Neural cell (in vitro differentiated cells): ENCODE data around the gene FGF2.

Experiments used
- EP300 ChIP-seq: fragments of 450-650 bp; conservative IDR thresholded peaks from 2 replicates; pipeline ENCODE4 v1.6.1; 2014; ENCODE audit warnings: antibody characterized with exemption, mild to moderate bottlenecking, moderate library complexity; ENCODE audit not compliant: poor library complexity, severe bottlenecking
- EZH2 ChIP-seq: fragments of 200-600, 300-800 bp; shearing (Covaris generic), sonication (generic); IDR thresholded peaks from 2 replicates; pipeline ENCODE4 v1.6.1; 2014; ENCODE audit warnings: antibody characterized with exemption, low read length, borderline replicate concordance, mild to moderate bottlenecking; ENCODE audit not compliant: insufficient read depth, poor library complexity, severe bottlenecking
- MXI1 ChIP-seq: fragments of 450-650 bp; conservative IDR thresholded peaks from 2 replicates; pipeline ENCODE4 v1.6.1; 2014; ENCODE audit warnings: antibody characterized with exemption, mild to moderate bottlenecking; ENCODE audit not compliant: poor library complexity, severe bottlenecking
- POLR2AphosphoS5 ChIP-seq: IDR thresholded peaks from 2 replicates; pipeline ENCODE4 v1.6.1; 2012
- RAD21 ChIP-seq: fragments of 450-650 bp; conservative IDR thresholded peaks from 2 replicates; pipeline ENCODE4 v1.6.1; 2014; ENCODE audit warnings: antibody characterized with exemption, mild to moderate bottlenecking, moderate library complexity
- SMC3 ChIP-seq: fragments of 450-650 bp; conservative IDR thresholded peaks from 2 replicates; pipeline ENCODE4 v1.6.1; 2014; ENCODE audit warnings: antibody characterized with exemption, mild to moderate bottlenecking, moderate library complexity; ENCODE audit not compliant: poor library complexity
- TAF1 ChIP-seq: IDR thresholded peaks from 2 replicates; pipeline ENCODE4 v1.6.1; 2012; ENCODE audit warnings: low read depth
- TF ChIP-seq, protein P1 (sequence below): fragments of 450-650 bp; IDR thresholded peaks from 2 replicates; pipeline ENCODE4 v1.5.1; 2014; ENCODE audit warnings: antibody characterized with exemption, mild to moderate bottlenecking, moderate library complexity; ENCODE audit not compliant: poor library complexity, severe bottlenecking
- TF ChIP-seq, protein P2 (sequence below): IDR thresholded peaks from 2 replicates; pipeline ENCODE4 v1.6.1; 2012; ENCODE audit warnings: borderline replicate concordance

DNA sequence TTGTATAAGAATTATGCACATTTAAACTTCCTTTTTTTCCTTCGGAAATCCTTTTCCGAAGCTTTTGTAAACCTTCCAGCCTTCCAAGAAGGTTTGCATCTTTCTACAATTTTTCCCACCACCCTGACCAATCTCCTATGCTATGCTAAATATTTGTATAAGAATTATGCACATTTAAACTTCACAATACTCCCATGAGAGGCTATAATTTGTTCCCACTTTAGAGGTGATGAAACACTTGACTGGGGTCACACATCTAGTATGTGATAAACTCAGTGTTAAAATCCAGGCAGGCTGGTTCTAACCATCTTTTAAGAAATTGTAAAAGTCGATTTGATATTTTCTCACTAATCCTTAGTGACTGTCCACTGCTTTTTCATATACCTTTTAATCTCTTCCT, 73.7 kb downstream of the FGF2 start:
- TF ChIP-seq, protein P1, sequence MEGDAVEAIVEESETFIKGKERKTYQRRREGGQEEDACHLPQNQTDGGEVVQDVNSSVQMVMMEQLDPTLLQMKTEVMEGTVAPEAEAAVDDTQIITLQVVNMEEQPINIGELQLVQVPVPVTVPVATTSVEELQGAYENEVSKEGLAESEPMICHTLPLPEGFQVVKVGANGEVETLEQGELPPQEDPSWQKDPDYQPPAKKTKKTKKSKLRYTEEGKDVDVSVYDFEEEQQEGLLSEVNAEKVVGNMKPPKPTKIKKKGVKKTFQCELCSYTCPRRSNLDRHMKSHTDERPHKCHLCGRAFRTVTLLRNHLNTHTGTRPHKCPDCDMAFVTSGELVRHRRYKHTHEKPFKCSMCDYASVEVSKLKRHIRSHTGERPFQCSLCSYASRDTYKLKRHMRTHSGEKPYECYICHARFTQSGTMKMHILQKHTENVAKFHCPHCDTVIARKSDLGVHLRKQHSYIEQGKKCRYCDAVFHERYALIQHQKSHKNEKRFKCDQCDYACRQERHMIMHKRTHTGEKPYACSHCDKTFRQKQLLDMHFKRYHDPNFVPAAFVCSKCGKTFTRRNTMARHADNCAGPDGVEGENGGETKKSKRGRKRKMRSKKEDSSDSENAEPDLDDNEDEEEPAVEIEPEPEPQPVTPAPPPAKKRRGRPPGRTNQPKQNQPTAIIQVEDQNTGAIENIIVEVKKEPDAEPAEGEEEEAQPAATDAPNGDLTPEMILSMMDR, result no peak
- TF ChIP-seq SMC3, result no peak
- TF ChIP-seq RAD21, result no peak
- no peak for TF ChIP-seq TAF1
- TF ChIP-seq EP300, result no peak
- TF ChIP-seq EZH2, result no peak
- TF ChIP-seq POLR2AphosphoS5, result no peak
- TF ChIP-seq, protein P2, sequence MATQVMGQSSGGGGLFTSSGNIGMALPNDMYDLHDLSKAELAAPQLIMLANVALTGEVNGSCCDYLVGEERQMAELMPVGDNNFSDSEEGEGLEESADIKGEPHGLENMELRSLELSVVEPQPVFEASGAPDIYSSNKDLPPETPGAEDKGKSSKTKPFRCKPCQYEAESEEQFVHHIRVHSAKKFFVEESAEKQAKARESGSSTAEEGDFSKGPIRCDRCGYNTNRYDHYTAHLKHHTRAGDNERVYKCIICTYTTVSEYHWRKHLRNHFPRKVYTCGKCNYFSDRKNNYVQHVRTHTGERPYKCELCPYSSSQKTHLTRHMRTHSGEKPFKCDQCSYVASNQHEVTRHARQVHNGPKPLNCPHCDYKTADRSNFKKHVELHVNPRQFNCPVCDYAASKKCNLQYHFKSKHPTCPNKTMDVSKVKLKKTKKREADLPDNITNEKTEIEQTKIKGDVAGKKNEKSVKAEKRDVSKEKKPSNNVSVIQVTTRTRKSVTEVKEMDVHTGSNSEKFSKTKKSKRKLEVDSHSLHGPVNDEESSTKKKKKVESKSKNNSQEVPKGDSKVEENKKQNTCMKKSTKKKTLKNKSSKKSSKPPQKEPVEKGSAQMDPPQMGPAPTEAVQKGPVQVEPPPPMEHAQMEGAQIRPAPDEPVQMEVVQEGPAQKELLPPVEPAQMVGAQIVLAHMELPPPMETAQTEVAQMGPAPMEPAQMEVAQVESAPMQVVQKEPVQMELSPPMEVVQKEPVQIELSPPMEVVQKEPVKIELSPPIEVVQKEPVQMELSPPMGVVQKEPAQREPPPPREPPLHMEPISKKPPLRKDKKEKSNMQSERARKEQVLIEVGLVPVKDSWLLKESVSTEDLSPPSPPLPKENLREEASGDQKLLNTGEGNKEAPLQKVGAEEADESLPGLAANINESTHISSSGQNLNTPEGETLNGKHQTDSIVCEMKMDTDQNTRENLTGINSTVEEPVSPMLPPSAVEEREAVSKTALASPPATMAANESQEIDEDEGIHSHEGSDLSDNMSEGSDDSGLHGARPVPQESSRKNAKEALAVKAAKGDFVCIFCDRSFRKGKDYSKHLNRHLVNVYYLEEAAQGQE, result no peak
- no peak for TF ChIP-seq MXI1
